ENCODE measurements around the gene LRIT1. TPM values are rescaled to one million over a fixed set of nuclear protein-coding genes. Genes with fewer than 3 reads are reported as not detected.

LRIT1 gene
- total and polyA plus RNA-seq, 8 donors = not detected

DNA sequence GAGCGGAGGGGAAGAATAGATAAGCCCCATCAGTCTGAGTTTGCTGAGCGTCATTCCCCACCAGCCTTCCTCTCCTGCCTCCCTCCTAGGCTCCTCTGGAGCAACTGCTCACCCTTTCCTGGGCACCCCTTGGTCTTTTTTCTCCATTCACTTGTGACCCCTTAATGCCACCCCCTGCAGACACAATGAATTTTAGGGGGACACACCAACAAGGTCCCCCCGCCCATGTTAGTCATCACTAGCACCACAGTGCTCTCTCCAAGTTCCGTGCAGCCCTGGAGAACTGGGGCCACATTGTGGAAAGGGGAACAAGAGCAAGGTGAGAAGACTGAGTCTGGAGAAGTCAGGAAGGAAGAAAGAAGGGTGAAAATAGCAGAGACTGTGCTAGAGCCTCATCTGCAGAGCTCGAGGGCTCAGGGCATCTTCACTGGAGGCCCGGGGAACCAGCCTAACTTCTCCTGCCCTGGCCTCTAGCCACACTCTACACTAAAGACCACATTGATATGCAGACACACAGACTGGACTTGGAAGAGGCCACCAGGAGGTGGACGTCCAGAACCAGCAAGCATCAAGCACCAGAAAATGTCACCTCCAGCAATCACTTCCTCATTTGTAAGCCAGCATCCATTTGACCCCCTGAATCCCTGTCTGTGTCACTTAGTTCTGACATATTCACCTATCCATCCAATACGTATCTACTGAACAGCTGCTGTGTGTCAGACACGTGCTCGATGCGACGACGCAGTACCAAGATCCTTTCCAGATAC, 21.0 kb upstream of the LRIT1 start:
- Histone ChIP-seq H3K4me3 (no peak overlapping the region), H3K4me1 (peaks cover 0 to 6% (median 5%) of the 10 kb centered on the region in 4 donors), H3K27ac (no peak overlapping the region), H3K9me3 (no peaks in the 10 kb centered on the region), H3K27me3 (peaks cover 0 to 47% (median 4%) of the 10 kb centered on the region in 3 donors), H3K36me3 (no peaks in the 10 kb centered on the region)
- intact Hi-C loops (cut with DNase I; ENCODE audit: low total_unique reads) = loop anchor here (5.0 to 10.0 kb wide), 2 partner anchors 92 to 275 kb away; no protein-coding TSS in a partner anchor
- WGBS, 5 donors = 68 to 75% (median 73%) methylated on average over 13 of the region's 13 CpGs
- no peak for TF ChIP-seq POLR2AphosphoS5 (IDR thresholded peaks at IDR 0.05)
- no peak for TF ChIP-seq EP300 (IDR thresholded peaks at IDR 0.05)
- no peak for TF ChIP-seq POLR2A (IDR thresholded peaks at IDR 0.05)
- TF ChIP-seq, protein P1, sequence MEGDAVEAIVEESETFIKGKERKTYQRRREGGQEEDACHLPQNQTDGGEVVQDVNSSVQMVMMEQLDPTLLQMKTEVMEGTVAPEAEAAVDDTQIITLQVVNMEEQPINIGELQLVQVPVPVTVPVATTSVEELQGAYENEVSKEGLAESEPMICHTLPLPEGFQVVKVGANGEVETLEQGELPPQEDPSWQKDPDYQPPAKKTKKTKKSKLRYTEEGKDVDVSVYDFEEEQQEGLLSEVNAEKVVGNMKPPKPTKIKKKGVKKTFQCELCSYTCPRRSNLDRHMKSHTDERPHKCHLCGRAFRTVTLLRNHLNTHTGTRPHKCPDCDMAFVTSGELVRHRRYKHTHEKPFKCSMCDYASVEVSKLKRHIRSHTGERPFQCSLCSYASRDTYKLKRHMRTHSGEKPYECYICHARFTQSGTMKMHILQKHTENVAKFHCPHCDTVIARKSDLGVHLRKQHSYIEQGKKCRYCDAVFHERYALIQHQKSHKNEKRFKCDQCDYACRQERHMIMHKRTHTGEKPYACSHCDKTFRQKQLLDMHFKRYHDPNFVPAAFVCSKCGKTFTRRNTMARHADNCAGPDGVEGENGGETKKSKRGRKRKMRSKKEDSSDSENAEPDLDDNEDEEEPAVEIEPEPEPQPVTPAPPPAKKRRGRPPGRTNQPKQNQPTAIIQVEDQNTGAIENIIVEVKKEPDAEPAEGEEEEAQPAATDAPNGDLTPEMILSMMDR (IDR thresholded peaks at IDR 0.05) = no peak
- DNase-seq = no peak

DNA sequence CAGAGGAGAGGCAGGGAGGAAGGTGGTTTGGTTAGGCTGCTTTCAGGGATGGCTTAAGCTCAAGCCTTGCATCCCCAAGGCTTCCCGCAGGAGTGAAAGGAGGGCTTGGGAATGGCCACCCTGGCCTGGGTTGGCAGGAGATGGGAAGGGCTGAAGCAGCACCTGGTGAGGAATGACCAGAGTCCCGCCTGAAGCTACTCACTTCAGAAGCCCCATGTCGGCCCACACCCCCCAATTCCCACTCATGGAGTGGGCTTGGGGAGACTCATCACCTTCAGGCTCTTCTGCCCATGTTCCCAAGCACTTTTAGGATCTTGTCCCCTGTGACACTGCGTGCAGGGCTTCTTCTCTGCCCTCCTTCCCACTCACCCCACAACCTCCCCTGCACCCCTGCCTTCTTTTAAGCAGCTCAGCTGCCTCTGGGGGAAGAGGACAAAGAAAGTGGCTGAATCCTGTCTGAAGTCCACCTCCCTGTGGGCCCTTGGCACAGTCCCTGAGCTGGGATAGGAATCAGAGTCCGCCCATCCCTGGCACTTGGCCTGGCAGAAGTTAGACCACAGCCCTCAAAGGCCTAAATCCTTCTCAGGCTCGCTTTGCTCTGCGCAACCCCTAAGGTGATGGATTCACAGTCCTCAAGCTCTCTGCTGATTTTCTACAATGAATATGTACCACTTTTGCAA, 20.0 kb upstream of the LRIT1 start:
- TF ChIP-seq EP300 (IDR thresholded peaks at IDR 0.05) (no peak), POLR2AphosphoS5 (IDR thresholded peaks at IDR 0.05) (no peak), POLR2A (IDR thresholded peaks at IDR 0.05) (no peak)
- TF ChIP-seq, protein P1 (IDR thresholded peaks at IDR 0.05) = no peak
- H3K9me3 ChIP-seq = no peaks in the 10 kb centered on the region
- 76 to 85% (median 78%) methylated on average over 7 of the region's 7 CpGs for WGBS, 5 donors
- intact Hi-C loops (cut with DNase I; ENCODE audit: low total_unique reads) = loop anchor here (5.0 to 10.0 kb wide), 2 partner anchors 93 to 276 kb away; no protein-coding TSS in a partner anchor
- no peak for DNase-seq
- peaks cover 0 to 11% (median 7%) of the 10 kb centered on the region in 4 donors for H3K4me1 ChIP-seq
- H3K27ac ChIP-seq = no peak overlapping the region
- no peaks in the 10 kb centered on the region for H3K36me3 ChIP-seq
- H3K27me3 ChIP-seq = peaks cover 0 to 55% (median 9%) of the 10 kb centered on the region in 3 donors
- H3K4me3 ChIP-seq = no peak overlapping the region

DNA sequence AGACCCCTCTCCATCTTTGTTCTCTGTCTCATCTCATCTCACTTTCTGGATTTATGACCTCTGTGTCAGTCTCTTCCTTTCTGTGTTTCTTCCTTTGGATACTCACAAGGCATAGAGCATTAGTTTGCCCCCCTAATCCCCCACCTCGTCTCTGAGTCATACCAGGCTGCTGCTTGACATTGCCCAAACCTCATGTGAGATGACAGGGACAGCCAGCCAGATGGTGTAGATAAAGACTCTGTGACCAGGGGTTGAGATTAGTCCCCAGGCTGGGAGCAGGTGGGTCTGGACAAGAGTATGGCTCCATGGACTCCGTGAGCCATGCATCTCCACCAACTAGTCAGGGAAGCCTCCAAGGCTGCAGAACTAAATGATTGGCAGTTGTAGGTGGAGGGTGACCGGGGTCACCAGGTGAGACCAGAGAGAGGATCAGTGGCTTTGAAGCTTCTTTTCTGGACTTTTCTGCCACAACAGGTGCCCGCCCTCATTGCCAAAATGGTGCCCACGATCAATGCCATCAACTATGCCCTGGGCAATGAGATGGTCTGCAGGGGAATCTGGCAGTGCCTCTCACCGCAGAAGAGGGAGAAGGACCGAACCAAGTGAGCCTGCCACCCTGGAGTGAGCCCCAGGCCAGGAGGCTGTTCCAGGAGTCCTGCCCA, 16.8 kb upstream of the LRIT1 start:
- TF ChIP-seq EP300 (IDR thresholded peaks at IDR 0.05) (no peak), POLR2A (IDR thresholded peaks at IDR 0.05) (no peak), POLR2AphosphoS5 (IDR thresholded peaks at IDR 0.05) (no peak)
- TF ChIP-seq, protein P1 (IDR thresholded peaks at IDR 0.05) = no peak
- 77 to 89% (median 82%) methylated on average over 7 of the region's 7 CpGs for WGBS, 5 donors
- no peak overlapping the region for H3K4me3 ChIP-seq
- H3K36me3 ChIP-seq = no peaks in the 10 kb centered on the region
- no peak for DNase-seq
- peaks cover 0 to 43% (median 9%) of the 10 kb centered on the region in 3 donors for H3K27me3 ChIP-seq
- no peak overlapping the region for H3K27ac ChIP-seq
- no peaks in the 10 kb centered on the region for H3K9me3 ChIP-seq
- intact Hi-C loops (cut with DNase I; ENCODE audit: low total_unique reads) = no loop called here
- peaks cover 0 to 5% (median 2%) of the 10 kb centered on the region in 4 donors for H3K4me1 ChIP-seq

DNA sequence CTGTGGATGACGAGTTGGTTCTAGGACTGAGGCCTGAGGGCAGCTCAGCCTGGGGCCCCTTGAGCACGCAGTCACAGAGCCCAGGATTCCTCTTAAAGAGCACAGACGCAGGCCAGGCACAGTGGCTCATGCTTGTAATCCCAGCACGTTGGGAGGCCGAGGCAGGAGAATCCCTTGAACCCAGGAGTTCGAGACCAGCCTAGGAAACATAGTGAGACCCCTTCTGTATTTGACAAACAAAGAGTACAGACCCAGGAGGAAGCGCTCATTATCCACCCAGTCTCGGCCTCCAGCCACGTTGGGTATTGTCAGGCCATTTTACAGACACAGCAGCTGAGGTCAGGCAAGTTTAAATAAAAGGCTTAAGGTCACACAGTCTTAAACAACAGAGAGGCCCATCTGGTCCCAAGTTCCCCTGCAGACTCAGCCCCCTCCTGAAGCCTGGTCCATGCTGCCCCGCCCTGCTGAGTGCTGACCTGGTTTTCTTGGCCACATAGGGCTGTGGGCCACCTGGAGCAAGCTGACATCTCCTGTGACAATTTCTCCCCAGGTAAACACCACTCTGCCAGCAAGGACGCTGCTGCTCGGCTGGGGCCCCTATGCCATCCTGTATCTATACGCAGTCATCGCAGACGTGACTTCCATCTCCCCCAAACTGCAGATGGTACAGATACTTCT, 16.1 kb upstream of the LRIT1 start:
- WGBS, 5 donors = 68 to 78% (median 74%) methylated on average over 15 of the region's 15 CpGs
- Histone ChIP-seq H3K27ac (no peak overlapping the region), H3K4me3 (no peak overlapping the region), H3K36me3 (no peaks in the 10 kb centered on the region), H3K27me3 (peaks cover 0 to 43% (median 9%) of the 10 kb centered on the region in 3 donors), H3K4me1 (peaks cover 0 to 5% (median 2%) of the 10 kb centered on the region in 4 donors), H3K9me3 (no peaks in the 10 kb centered on the region)
- DNase-seq = no peak
- TF ChIP-seq POLR2AphosphoS5 (IDR thresholded peaks at IDR 0.05) (no peak), EP300 (IDR thresholded peaks at IDR 0.05) (no peak), POLR2A (IDR thresholded peaks at IDR 0.05) (no peak)
- TF ChIP-seq, protein P1 (IDR thresholded peaks at IDR 0.05) = no peak
- intact Hi-C loops (cut with DNase I; ENCODE audit: low total_unique reads) = no loop called here
